B cell (primary cell): ENCODE data around the gene GPBP1.

Source experiments
- EZH2 ChIP-seq: IDR thresholded peaks from 2 replicates; pipeline ENCODE4 v1.6.1; 2012; ENCODE audit warnings: borderline replicate concordance, low read depth, mild to moderate bottlenecking, moderate library complexity, low read length; ENCODE audit not compliant: insufficient read depth, poor library complexity, severe bottlenecking
- TF ChIP-seq, protein P1 (sequence below): fragments of 200-600 bp; IDR thresholded peaks from one replicate; pipeline ENCODE4 v1.8.0; 2022; ENCODE audit warnings: antibody characterized with exemption, mild to moderate bottlenecking

DNA sequence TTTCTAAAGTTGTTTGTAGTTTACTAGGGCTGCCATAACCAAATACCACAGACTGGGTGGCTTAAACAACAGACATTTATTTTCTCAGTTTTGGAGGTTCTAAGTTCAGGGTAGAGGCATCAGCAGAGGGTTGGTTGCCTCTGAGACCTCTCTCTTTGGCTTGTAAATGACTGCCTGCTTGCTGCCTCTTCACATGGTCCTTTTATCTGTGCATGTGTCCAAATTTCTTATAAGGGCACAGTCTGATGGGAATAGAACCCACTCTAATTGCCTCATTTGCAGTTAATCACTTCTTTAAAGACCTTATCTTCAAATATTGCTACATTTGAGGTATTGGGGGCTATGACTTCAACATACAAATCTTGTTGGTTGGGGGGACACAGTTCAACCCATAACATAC is 36.8 kb downstream of the GPBP1 start:
- TF ChIP-seq, protein P1, sequence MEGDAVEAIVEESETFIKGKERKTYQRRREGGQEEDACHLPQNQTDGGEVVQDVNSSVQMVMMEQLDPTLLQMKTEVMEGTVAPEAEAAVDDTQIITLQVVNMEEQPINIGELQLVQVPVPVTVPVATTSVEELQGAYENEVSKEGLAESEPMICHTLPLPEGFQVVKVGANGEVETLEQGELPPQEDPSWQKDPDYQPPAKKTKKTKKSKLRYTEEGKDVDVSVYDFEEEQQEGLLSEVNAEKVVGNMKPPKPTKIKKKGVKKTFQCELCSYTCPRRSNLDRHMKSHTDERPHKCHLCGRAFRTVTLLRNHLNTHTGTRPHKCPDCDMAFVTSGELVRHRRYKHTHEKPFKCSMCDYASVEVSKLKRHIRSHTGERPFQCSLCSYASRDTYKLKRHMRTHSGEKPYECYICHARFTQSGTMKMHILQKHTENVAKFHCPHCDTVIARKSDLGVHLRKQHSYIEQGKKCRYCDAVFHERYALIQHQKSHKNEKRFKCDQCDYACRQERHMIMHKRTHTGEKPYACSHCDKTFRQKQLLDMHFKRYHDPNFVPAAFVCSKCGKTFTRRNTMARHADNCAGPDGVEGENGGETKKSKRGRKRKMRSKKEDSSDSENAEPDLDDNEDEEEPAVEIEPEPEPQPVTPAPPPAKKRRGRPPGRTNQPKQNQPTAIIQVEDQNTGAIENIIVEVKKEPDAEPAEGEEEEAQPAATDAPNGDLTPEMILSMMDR = no peak
- no peak for TF ChIP-seq EZH2
